GM21786 (cell line): ENCODE results near the gene FCGR1A.
"Not testable (repeated sequence)": the region's sequence is repeated elsewhere in the genome, so short reads cannot be mapped to it uniquely, and the experiment has no call there.

Experiments used
- ATAC-seq: cut with Tn5 transposase; IDR thresholded peaks from one replicate; pipeline ENCODE4 v1.9.1; 2021; ENCODE audit not compliant: unreplicated experiment

Gene FCGR1A

GRCh38 chr1:149775510-149776147 is 6.9 kb upstream of the FCGR1A start:
- not testable (repeated sequence) for ATAC-seq

DNA sequence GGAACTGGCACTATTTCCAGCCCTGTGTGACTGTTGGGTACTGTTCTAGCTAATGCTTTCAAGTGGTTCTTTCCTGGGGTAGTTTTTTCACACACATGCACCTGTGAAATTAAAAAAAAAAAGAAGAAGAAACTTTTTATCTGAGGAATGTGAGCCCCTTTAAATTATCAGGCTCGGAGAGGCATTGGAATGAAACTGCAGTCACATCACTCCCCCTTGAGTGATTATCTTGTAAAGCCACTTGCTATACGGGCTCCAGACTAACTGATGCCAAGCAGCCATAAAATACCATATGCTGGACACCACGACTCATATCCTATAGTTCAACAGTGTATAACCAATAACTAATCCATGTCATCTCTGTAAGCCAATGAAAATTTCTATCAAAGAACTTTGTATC is 5.4 kb upstream of the FCGR1A start:
- ATAC-seq, result not testable (repeated sequence)

GRCh38 chr1:149778313-149778712 is 4.2 kb upstream of the FCGR1A start:
- ATAC-seq, result not testable (repeated sequence)

DNA sequence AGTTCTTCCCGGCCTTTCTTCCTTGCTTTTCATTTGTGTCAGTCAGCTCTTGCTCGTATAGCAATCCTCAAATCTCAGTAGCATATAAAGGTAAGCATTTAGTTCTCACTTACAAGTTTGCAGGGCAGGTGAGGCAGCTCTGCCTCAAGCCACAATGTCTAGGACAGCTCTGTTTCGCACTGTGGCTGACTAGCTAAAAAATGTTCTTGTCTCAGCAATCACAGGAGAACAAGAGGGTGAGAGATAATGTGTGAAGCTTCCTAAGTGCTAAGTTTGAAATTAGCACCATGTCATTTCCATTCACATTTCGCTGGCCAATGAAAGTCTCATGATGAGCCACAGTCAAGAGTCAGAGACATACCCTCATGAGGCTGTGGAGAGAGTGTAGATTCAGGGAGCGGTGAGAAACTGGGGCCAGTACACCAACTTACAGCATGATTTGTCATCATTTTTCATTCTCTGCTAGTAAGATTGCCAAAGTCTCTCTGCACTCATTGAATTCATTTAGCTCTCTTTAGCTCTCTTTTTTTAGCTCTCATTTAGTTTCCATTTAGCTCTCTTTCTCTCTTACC is 995 bp upstream of the FCGR1A start:
- ATAC-seq, result not testable (repeated sequence)

GRCh38 chr1:149783289-149783688 is 795 bp downstream of the FCGR1A start:
- ATAC-seq, result not testable (repeated sequence)

DNA sequence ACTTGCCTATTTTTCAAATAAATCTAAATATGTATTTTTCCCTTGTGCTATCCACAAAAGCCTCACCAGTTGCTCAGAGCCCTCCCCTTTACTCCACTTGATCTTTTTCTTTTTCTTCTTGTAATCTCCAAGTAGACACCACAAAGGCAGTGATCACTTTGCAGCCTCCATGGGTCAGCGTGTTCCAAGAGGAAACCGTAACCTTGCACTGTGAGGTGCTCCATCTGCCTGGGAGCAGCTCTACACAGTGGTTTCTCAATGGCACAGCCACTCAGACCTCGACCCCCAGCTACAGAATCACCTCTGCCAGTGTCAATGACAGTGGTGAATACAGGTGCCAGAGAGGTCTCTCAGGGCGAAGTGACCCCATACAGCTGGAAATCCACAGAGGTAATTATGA is 1.4 kb downstream of the FCGR1A start:
- not testable (repeated sequence) for ATAC-seq

DNA sequence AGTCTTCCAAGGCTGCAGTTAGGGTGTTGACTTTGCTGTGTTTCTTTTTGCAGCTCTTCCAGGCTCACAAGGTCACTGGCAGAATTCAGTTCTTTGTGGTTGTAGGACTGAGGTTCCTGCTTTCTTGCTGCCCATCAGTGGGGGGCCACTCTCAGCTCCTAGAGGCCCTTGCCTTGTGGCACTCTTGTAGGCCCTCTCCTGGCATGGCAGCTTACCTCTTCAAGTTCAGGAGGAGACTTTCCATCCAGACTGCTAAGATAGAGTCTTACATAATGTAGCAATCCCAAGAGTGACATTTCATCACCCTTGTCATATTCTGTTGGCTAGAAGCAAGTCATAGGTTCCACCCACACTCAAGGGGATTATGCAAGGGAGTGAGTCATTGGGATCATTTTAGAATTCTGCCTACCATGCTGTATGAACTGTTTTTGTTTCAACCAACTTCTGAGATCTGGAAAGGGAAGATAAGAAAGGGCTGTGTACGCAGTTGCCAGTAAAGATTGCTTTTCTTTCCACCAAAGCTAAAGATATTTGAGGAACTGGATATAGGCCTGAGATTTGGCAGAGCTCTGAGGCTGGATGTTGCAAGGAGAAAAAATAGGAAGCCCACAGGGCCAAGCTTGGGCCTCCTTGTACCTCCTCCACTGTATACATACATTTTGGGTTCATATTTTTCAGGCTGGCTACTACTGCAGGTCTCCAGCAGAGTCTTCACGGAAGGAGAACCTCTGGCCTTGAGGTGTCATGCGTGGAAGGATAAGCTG is 5.4 kb downstream of the FCGR1A start:
- not testable (repeated sequence) for ATAC-seq

GRCh38 chr1:149792502-149792901 is 10.0 kb downstream of the FCGR1A start:
- ATAC-seq, result peak; percentile 51

GRCh38 chr1:149792912-149793515 is 10.5 kb downstream of the FCGR1A start:
- ATAC-seq, result peak; percentile 71

DNA sequence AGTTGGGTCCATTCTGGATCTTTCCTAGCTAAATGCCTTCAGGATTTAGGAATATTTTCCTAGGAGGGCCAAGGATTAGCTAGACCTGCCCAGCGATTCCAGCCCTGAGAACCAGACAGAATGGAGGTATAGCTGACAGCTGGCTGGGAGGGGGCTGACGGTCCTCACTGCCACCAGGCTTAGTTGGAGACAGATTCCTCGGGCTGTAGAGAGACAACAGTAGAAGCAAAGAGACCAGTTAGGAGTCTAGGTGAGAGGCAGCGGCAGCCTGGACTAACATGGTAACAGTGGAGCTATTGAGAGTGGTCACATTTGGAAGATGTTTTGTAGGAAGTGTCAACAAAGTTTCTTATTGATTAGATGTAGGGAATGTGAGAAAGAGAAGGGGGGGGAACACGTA is 11.4 kb downstream of the FCGR1A start:
- not testable (repeated sequence) for ATAC-seq

GRCh38 chr1:149801628-149802027 is 19.1 kb downstream of the FCGR1A start:
- not testable (repeated sequence) for ATAC-seq

DNA sequence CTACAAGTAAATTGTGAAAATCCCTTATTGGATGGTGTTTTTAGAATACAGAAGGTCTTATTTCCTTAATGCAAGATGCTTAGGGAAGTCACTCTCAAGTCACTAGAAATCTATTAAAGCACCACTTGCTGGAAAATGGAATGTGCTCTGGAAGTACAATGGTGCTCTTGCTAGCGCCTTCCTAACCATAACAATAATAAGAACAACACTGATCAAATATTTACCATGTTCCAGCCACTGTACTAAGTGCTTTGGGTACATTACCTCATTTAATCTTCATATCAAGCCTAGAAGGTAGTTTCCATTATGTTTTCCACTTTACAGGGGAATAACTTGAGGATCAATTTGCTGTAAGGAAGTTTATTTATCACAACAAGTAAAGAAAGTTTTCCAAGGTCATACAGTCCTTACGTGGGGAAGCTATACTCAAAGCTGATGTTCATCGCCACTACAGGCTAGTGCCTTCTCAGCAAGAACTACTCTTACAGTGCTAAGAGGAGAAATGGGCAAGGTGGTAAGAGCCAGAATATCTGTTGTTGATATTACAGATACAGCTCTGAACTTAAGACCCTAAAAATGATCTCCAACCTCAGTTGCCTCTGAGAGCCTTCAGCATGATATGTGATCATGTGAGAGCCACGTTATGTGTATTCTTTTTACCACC is 22.1 kb downstream of the FCGR1A start:
- ATAC-seq, result not testable (repeated sequence)

DNA sequence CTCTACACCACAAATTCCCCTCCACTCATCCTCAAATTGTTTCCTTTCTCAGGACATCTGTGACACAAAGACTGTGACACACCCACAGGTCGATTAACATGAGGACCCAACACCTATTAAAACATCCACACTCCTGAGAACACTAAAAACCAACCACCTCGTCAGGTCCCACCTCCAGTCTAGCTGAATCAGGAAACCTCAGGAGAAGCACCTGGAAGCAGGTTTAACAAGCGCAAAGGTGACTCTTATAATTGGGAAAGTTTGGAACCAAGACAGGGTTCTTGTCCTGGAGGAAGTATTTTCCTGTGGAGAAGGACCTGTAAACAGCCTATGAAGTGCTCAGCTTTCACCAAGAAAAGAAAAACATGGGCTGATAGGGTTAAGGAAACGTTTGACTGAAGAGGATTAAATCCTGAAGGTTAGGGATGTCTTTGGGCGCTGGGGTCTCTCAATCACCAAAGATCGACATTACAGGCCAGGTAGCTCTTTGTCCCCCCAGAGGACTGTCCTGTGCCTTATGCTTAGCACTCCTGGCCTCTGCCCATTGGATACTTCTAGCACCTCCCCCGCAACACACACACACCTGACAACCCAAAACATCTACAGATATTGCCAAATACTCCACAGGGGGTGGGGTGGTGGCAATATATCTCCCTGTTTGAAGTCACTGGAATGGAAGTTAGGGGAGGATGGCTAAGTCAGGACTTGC is 28.4 kb downstream of the FCGR1A start:
- ATAC-seq, result not testable (repeated sequence)

GRCh38 chr1:149811514-149811889 is 29.0 kb downstream of the FCGR1A start:
- not testable (repeated sequence) for ATAC-seq

GRCh38 chr1:149811890-149812829 is 29.7 kb downstream of the FCGR1A start:
- ATAC-seq, result peak; percentile 86

DNA sequence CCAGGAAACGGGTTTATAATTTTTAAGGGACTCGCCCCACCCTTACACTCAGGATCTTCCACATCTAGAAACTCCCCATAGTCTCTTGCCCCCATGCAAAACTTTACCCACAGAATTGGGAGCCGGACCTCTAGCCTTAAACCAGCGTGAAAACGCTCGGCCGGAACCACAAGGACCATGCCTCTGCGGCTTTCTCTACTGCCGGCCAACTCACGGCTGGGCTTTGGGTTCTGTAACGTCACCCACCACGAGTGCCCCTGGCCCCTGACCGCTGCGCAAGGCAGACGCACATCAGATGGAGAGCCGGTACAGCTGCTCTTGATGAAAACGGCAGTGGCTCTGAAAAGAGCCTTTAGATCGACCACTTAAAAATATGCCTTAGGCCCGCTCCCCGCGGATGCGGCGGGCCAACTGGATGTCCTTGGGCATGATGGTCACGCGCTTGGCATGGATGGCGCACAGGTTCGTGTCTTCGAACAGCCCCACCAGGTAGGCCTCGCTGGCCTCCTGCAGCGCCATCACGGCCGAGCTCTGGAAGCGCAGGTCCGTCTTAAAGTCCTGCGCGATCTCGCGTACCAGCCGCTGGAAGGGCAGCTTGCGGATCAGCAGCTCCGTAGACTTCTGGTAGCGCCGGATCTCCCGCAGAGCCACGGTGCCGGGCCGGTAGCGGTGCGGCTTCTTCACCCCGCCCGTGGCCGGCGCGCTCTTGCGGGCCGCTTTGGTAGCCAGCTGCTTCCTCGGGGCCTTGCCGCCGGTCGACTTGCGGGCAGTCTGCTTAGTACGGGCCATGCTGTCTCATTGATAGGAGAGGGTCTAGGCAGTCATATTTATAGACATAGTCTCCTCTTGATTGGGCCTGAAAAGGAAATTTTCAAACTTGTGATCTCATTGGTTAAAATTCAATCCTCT is 30.7 kb downstream of the FCGR1A start:
- ATAC-seq, result peak; percentile 36

DNA sequence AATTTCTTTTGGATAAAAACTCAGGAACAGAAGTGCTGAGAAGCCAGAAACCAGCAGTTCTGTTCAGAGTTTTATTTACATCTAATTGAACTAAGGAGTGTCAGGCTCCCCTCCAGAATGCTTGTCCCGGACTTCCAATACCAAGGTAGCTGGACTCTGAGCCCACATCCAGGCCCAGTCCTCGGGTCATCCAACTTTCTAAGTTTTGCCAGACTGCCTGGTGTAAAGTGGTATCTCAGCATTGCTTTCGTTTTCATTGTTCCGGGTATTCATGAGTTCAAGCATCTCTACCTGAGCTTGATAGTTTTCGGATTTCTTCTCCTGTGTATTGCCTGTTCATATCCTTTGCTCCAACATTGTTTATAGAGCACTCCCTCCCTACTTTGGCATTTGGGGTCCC is 37.9 kb downstream of the FCGR1A start:
- ATAC-seq, result not testable (repeated sequence)

DNA sequence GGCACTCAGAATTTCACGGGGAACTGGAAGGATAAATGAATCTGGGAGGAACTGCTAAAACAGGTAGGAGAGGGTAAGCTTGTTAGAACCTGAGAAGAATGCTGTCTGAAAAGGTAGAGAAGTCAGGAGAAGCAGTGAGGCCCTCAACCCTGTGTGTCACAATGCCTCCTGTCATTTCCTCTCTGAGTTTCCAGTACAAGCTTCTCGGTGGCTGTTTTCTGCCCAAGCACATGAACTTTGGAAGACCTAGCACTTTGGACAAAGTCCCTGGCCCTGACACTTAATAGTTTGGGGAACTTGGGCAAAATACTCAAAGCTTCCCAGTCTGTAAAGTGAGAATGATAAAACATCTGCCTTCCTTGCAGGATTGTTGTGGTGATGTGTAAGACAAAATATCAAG is 44.1 kb downstream of the FCGR1A start:
- ATAC-seq, result not testable (repeated sequence)
